WTC11 (cell line): ENCODE measurements around the gene CTNNA3. TPM values are rescaled to one million over a fixed set of nuclear protein-coding genes. Genes with fewer than 3 reads are reported as not detected.

ENCODE experiments used
- ATAC-seq: fragments of 200-7000 bp; cut with Tn5 transposase; 2 replicates; pipeline ENCODE4 v1.10.0; 2021; ENCODE audit warnings: mild to moderate bottlenecking, moderate library complexity
- CTCF ChIA-PET: fragments of 300-600 bp; sonication (Branson Sonifier 250); formaldehyde crosslinking; loops from one replicate; lab custom pipeline; 2021; ENCODE audit warnings: antibody characterized with exemption; lab: Charles Lee
- POLR2A ChIA-PET: fragments of 350-600 bp; sonication (Branson Sonifier 250); formaldehyde crosslinking; loops from one replicate; lab custom pipeline; 2021; ENCODE audit warnings: antibody characterized with exemption; lab: Charles Lee
- DNase-seq: peaks from one replicate; pipeline ENCODE4 v3.0.0; 2021; ENCODE audit warnings: low spot score
- H3K27ac Mint-ChIP-seq: 2 replicates; pipeline ENCODE4 v1.8.0; 2021; ENCODE audit warnings: mixed read lengths
- H3K27me3 Mint-ChIP-seq: 2 replicates; pipeline ENCODE4 v1.8.0; 2021; ENCODE audit warnings: low read depth, mild to moderate bottlenecking, moderate library complexity, mixed read lengths
- H3K36me3 Mint-ChIP-seq: 2 replicates; pipeline ENCODE4 v1.8.0; 2021; ENCODE audit warnings: mixed read lengths
- H3K4me1 Mint-ChIP-seq: 2 replicates; pipeline ENCODE4 v1.8.0; 2022; ENCODE audit warnings: mixed read lengths
- H3K4me3 Mint-ChIP-seq: 2 replicates; pipeline ENCODE4 v1.8.0; 2021; ENCODE audit warnings: mild to moderate bottlenecking, moderate library complexity, mixed read lengths
- H3K9me3 Mint-ChIP-seq: 2 replicates; pipeline ENCODE4 v1.8.0; 2021; ENCODE audit warnings: mixed read lengths
- GRHL2 ChIP-seq: fragments of 250-450 bp; sonication (Bioruptor Pico); IDR thresholded peaks from 2 replicates; pipeline ENCODE4 v1.8.0; 2022; ENCODE audit warnings: mild to moderate bottlenecking, moderate library complexity; ENCODE audit not compliant: insufficient replicate concordance, severe bottlenecking
- GTF2I ChIP-seq: fragments of 250-450 bp; sonication (Bioruptor Pico); conservative IDR thresholded peaks from 2 replicates; pipeline ENCODE4 v1.4.0; 2021; ENCODE audit warnings: mild to moderate bottlenecking
- HMGA2 ChIP-seq: fragments of 250-450 bp; sonication (Bioruptor Pico); IDR thresholded peaks from 2 replicates; pipeline ENCODE4 v1.4.0; 2021; ENCODE audit warnings: mild to moderate bottlenecking, moderate library complexity
- JUN ChIP-seq: sonication (generic); formaldehyde crosslinking; IDR thresholded peaks from 2 replicates; pipeline ENCODE4 v1.8.0; 2023; ENCODE audit warnings: mild to moderate bottlenecking, missing genetic modification reagents
- MYBL2 ChIP-seq: sonication (generic); formaldehyde crosslinking; IDR thresholded peaks from 2 replicates; pipeline ENCODE4 v1.8.1; 2023; ENCODE audit warnings: mild to moderate bottlenecking, moderate library complexity, missing genetic modification reagents
- RELA ChIP-seq: sonication (generic); formaldehyde crosslinking; IDR thresholded peaks from 2 replicates; pipeline ENCODE4 v1.8.1; 2022; ENCODE audit warnings: missing genetic modification reagents, mild to moderate bottlenecking, borderline replicate concordance
- RORB ChIP-seq: fragments of 250-450 bp; sonication (Bioruptor Pico); IDR thresholded peaks from 2 replicates; pipeline ENCODE4 v1.9.0; 2021; ENCODE audit warnings: mild to moderate bottlenecking
- SMAD3 ChIP-seq: sonication (generic); formaldehyde crosslinking; IDR thresholded peaks from 2 replicates; pipeline ENCODE4 v1.8.0; 2022; ENCODE audit warnings: missing genetic modification reagents, mild to moderate bottlenecking, borderline replicate concordance
- SMAD4 ChIP-seq: sonication (generic); formaldehyde crosslinking; IDR thresholded peaks from 2 replicates; pipeline ENCODE4 v1.8.0; 2022; ENCODE audit warnings: mild to moderate bottlenecking, missing genetic modification reagents
- TEAD4 ChIP-seq: sonication (generic); formaldehyde crosslinking; IDR thresholded peaks from 2 replicates; pipeline ENCODE4 v1.8.0; 2022; ENCODE audit warnings: mild to moderate bottlenecking, missing genetic modification reagents
- ZNF232 ChIP-seq: sonication (generic); formaldehyde crosslinking; IDR thresholded peaks from 2 replicates; pipeline ENCODE4 v1.8.0; 2022; ENCODE audit warnings: mild to moderate bottlenecking, missing genetic modification reagents
- ZNF396 ChIP-seq: fragments of 250-450 bp; sonication (Bioruptor Pico); IDR thresholded peaks from 2 replicates; pipeline ENCODE4 v1.8.0; 2021; ENCODE audit warnings: mild to moderate bottlenecking, moderate library complexity, borderline replicate concordance
- ZNF416 ChIP-seq: fragments of 250-450 bp; sonication (Bioruptor Pico); IDR thresholded peaks from 2 replicates; pipeline ENCODE4 v1.9.0; 2021; ENCODE audit warnings: mild to moderate bottlenecking, inconsistent platforms
- total RNA-seq: library from RNA; stranded (reverse); gene quantifications from 3 replicates; pipeline ENCODE4 v1.2.3, GENCODE V29; 2021
- TF ChIP-seq, protein P1 (sequence below): sonication (generic); formaldehyde crosslinking; IDR thresholded peaks from 2 replicates; pipeline ENCODE4 v1.8.0; 2023; ENCODE audit warnings: missing genetic modification reagents
- TF ChIP-seq, protein P2 (sequence below): sonication (generic); formaldehyde crosslinking; IDR thresholded peaks from 2 replicates; pipeline ENCODE4 v1.8.0; 2022; ENCODE audit warnings: mild to moderate bottlenecking, missing genetic modification reagents
- TF ChIP-seq, protein P3 (sequence below): sonication (generic); formaldehyde crosslinking; IDR thresholded peaks from 2 replicates; pipeline ENCODE4 v1.8.1; 2023; ENCODE audit warnings: mild to moderate bottlenecking, missing genetic modification reagents, moderate library complexity
- TF ChIP-seq, protein P4 (sequence below): sonication (generic); formaldehyde crosslinking; IDR thresholded peaks from 2 replicates; pipeline ENCODE4 v1.8.0; 2022; ENCODE audit warnings: missing genetic modification reagents
- TF ChIP-seq, protein P5 (sequence below): sonication (generic); formaldehyde crosslinking; IDR thresholded peaks from 2 replicates; pipeline ENCODE4 v1.8.1; 2022; ENCODE audit warnings: low read depth, missing genetic modification reagents, borderline replicate concordance
- TF ChIP-seq, protein P6 (sequence below): sonication (generic); formaldehyde crosslinking; IDR thresholded peaks from 2 replicates; pipeline ENCODE4 v1.8.1; 2022; ENCODE audit warnings: mild to moderate bottlenecking, moderate library complexity, missing genetic modification reagents
- TF ChIP-seq, protein P7 (sequence below): fragments of 250-450 bp; sonication (Bioruptor Pico); IDR thresholded peaks from 2 replicates; pipeline ENCODE4 v1.9.0; 2021; ENCODE audit warnings: mild to moderate bottlenecking
- TF ChIP-seq, protein P8 (sequence below): sonication (generic); formaldehyde crosslinking; IDR thresholded peaks from 2 replicates; pipeline ENCODE4 v1.8.1; 2023; ENCODE audit warnings: mild to moderate bottlenecking, moderate library complexity, missing genetic modification reagents

The CTNNA3 gene
- total RNA-seq, 1 experiment from 2014 or later: 6.1 TPM

DNA sequence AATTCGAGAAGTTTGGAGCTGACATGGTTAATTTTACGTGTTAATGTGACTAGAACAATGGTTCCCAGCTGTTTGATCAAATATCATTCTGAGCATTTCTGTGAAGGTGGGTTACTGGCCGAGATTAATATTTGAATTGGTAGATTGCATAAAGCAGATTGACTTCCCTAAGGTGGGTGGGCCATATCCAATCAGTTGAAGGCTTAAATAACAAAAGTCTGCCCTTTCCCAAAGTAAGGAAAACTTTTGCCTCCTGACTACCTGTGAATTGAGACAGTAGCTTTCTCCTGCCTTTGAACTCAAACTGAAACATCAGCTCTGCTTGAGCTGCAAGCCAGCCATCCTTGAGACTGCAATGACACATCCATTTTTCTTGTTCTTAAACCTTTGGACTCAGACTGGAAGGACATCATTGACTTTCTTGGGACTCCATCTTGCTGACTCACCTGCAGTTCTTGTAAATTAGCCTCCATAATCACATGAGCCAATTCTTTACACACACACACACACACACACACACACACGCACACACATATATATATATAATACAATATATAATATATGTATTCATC, 833.2 kb downstream of the CTNNA3 start:
- ChIA-PET POLR2A (no interaction called here), CTCF (no interaction called here)
- no peak overlapping the region for H3K4me3 Mint-ChIP-seq
- H3K4me1 Mint-ChIP-seq: no peaks in the 10 kb centered on the region
- no peak overlapping the region for H3K27ac Mint-ChIP-seq
- TF ChIP-seq ZNF232 (CRISPR knock-in tag) (no peak), ZNF396 (CRISPR knock-in tag) (no peak), ZNF416 (CRISPR knock-in tag) (no peak), RELA (CRISPR knock-in tag) (no peak), RORB (CRISPR knock-in tag) (no peak), MYBL2 (no peak), HMGA2 (CRISPR knock-in tag) (no peak), SMAD4 (CRISPR knock-in tag) (no peak), JUN (CRISPR knock-in tag) (no peak), GTF2I (no peak), TEAD4 (CRISPR knock-in tag) (no peak)
- TF ChIP-seq, protein P1, sequence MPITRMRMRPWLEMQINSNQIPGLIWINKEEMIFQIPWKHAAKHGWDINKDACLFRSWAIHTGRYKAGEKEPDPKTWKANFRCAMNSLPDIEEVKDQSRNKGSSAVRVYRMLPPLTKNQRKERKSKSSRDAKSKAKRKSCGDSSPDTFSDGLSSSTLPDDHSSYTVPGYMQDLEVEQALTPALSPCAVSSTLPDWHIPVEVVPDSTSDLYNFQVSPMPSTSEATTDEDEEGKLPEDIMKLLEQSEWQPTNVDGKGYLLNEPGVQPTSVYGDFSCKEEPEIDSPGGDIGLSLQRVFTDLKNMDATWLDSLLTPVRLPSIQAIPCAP (CRISPR knock-in tag): no peak
- TF ChIP-seq, protein P2, sequence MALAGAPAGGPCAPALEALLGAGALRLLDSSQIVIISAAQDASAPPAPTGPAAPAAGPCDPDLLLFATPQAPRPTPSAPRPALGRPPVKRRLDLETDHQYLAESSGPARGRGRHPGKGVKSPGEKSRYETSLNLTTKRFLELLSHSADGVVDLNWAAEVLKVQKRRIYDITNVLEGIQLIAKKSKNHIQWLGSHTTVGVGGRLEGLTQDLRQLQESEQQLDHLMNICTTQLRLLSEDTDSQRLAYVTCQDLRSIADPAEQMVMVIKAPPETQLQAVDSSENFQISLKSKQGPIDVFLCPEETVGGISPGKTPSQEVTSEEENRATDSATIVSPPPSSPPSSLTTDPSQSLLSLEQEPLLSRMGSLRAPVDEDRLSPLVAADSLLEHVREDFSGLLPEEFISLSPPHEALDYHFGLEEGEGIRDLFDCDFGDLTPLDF (CRISPR knock-in tag): no peak
- TF ChIP-seq, protein P3, sequence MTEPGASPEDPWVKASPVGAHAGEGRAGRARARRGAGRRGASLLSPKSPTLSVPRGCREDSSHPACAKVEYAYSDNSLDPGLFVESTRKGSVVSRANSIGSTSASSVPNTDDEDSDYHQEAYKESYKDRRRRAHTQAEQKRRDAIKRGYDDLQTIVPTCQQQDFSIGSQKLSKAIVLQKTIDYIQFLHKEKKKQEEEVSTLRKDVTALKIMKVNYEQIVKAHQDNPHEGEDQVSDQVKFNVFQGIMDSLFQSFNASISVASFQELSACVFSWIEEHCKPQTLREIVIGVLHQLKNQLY (CRISPR knock-in tag): no peak
- TF ChIP-seq, protein P4, sequence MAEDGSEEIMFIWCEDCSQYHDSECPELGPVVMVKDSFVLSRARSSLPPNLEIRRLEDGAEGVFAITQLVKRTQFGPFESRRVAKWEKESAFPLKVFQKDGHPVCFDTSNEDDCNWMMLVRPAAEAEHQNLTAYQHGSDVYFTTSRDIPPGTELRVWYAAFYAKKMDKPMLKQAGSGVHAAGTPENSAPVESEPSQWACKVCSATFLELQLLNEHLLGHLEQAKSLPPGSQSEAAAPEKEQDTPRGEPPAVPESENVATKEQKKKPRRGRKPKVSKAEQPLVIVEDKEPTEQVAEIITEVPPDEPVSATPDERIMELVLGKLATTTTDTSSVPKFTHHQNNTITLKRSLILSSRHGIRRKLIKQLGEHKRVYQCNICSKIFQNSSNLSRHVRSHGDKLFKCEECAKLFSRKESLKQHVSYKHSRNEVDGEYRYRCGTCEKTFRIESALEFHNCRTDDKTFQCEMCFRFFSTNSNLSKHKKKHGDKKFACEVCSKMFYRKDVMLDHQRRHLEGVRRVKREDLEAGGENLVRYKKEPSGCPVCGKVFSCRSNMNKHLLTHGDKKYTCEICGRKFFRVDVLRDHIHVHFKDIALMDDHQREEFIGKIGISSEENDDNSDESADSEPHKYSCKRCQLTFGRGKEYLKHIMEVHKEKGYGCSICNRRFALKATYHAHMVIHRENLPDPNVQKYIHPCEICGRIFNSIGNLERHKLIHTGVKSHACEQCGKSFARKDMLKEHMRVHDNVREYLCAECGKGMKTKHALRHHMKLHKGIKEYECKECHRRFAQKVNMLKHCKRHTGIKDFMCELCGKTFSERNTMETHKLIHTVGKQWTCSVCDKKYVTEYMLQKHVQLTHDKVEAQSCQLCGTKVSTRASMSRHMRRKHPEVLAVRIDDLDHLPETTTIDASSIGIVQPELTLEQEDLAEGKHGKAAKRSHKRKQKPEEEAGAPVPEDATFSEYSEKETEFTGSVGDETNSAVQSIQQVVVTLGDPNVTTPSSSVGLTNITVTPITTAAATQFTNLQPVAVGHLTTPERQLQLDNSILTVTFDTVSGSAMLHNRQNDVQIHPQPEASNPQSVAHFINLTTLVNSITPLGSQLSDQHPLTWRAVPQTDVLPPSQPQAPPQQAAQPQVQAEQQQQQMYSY (CRISPR knock-in tag): no peak
- TF ChIP-seq, all 79 proteins: peak for 0
- no peak for ATAC-seq
- no peak for DNase-seq
- H3K27me3 Mint-ChIP-seq: no peaks in the 10 kb centered on the region
- H3K36me3 Mint-ChIP-seq: no peaks in the 10 kb centered on the region
- H3K9me3 Mint-ChIP-seq: peaks cover 13% of the 10 kb centered on the region

DNA sequence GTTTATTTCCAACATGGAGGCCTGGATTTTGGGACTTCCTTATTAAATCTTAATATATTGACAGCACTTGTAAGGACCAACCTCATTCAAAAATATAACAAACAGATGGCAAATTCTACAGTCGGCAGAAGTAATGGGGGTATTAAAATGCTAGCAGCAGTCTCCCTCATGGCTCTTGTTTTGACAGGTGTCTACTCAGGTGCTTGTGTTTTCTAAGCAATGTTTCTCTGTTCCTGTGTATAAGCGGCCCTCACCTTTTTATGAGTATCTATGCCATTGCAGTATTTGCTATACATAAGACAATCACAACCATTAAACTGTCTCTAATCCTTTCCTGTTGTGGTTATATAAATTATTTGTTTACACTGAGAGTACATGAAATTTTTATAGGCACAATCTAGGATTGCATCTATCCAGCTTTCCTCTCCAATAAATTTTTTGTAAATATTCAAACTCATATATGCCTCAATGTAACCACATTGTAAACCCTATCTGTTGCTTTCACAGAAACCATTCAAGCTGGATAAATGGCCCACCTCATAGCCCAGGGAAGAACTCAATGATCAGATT, 835.5 kb downstream of the CTNNA3 start:
- Mint-ChIP-seq H3K27me3 (no peaks in the 10 kb centered on the region), H3K36me3 (no peaks in the 10 kb centered on the region), H3K27ac (no peak overlapping the region), H3K4me3 (no peak overlapping the region), H3K4me1 (no peaks in the 10 kb centered on the region), H3K9me3 (peaks cover 13% of the 10 kb centered on the region)
- DNase-seq: no peak
- ChIA-PET CTCF (no interaction called here), POLR2A (no interaction called here)
- TF ChIP-seq, protein P5, sequence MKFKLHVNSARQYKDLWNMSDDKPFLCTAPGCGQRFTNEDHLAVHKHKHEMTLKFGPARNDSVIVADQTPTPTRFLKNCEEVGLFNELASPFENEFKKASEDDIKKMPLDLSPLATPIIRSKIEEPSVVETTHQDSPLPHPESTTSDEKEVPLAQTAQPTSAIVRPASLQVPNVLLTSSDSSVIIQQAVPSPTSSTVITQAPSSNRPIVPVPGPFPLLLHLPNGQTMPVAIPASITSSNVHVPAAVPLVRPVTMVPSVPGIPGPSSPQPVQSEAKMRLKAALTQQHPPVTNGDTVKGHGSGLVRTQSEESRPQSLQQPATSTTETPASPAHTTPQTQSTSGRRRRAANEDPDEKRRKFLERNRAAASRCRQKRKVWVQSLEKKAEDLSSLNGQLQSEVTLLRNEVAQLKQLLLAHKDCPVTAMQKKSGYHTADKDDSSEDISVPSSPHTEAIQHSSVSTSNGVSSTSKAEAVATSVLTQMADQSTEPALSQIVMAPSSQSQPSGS: no peak
- TF ChIP-seq, protein P6, sequence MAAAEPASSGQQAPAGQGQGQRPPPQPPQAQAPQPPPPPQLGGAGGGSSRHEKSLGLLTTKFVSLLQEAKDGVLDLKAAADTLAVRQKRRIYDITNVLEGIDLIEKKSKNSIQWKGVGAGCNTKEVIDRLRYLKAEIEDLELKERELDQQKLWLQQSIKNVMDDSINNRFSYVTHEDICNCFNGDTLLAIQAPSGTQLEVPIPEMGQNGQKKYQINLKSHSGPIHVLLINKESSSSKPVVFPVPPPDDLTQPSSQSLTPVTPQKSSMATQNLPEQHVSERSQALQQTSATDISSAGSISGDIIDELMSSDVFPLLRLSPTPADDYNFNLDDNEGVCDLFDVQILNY (CRISPR knock-in tag): no peak
- TF ChIP-seq SMAD3 (CRISPR knock-in tag) (no peak), ZNF396 (CRISPR knock-in tag) (no peak), SMAD4 (CRISPR knock-in tag) (no peak), GRHL2 (CRISPR knock-in tag) (no peak)
- TF ChIP-seq, protein P7, sequence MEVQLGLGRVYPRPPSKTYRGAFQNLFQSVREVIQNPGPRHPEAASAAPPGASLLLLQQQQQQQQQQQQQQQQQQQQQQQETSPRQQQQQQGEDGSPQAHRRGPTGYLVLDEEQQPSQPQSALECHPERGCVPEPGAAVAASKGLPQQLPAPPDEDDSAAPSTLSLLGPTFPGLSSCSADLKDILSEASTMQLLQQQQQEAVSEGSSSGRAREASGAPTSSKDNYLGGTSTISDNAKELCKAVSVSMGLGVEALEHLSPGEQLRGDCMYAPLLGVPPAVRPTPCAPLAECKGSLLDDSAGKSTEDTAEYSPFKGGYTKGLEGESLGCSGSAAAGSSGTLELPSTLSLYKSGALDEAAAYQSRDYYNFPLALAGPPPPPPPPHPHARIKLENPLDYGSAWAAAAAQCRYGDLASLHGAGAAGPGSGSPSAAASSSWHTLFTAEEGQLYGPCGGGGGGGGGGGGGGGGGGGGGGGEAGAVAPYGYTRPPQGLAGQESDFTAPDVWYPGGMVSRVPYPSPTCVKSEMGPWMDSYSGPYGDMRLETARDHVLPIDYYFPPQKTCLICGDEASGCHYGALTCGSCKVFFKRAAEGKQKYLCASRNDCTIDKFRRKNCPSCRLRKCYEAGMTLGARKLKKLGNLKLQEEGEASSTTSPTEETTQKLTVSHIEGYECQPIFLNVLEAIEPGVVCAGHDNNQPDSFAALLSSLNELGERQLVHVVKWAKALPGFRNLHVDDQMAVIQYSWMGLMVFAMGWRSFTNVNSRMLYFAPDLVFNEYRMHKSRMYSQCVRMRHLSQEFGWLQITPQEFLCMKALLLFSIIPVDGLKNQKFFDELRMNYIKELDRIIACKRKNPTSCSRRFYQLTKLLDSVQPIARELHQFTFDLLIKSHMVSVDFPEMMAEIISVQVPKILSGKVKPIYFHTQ (CRISPR knock-in tag): no peak
- TF ChIP-seq, protein P8, sequence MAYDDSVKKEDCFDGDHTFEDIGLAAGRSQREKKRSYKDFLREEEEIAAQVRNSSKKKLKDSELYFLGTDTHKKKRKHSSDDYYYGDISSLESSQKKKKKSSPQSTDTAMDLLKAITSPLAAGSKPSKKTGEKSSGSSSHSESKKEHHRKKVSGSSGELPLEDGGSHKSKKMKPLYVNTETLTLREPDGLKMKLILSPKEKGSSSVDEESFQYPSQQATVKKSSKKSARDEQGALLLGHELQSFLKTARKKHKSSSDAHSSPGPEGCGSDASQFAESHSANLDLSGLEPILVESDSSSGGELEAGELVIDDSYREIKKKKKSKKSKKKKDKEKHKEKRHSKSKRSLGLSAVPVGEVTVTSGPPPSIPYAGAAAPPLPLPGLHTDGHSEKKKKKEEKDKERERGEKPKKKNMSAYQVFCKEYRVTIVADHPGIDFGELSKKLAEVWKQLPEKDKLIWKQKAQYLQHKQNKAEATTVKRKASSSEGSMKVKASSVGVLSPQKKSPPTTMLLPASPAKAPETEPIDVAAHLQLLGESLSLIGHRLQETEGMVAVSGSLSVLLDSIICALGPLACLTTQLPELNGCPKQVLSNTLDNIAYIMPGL (CRISPR knock-in tag): no peak
- ATAC-seq: no peak
